SK-N-SH (cell line): ENCODE data around the gene AOAH.

Source experiments
- CTCF ChIP-seq: fragments of 200-600 bp; sonication (generic); IDR thresholded peaks from 2 replicates; pipeline ENCODE4 v1.6.1; 2017; ENCODE audit warnings: antibody characterized with exemption, mild to moderate bottlenecking, moderate library complexity
- EZH2phosphoT487 ChIP-seq: fragments of 200-600 bp; sonication (generic); IDR thresholded peaks from 2 replicates; pipeline ENCODE4 v1.6.1; 2017; ENCODE audit warnings: low read depth, mixed run types, mild to moderate bottlenecking, antibody characterized with exemption, moderate library complexity, borderline replicate concordance

- no peak for TF ChIP-seq EZH2phosphoT487
- TF ChIP-seq CTCF = no peak
Observed at GRCh38 chr7:36650766-36651312, 73.5 kb downstream of the AOAH start.
